ENCODE results near the gene TRIM2. TPM values are rescaled to one million over a fixed set of nuclear protein-coding genes. Genes with fewer than 3 reads are reported as not detected.

TRIM2 gene
- total RNA-seq, 1 experiment from 2014 or later = 87.0 TPM

DNA sequence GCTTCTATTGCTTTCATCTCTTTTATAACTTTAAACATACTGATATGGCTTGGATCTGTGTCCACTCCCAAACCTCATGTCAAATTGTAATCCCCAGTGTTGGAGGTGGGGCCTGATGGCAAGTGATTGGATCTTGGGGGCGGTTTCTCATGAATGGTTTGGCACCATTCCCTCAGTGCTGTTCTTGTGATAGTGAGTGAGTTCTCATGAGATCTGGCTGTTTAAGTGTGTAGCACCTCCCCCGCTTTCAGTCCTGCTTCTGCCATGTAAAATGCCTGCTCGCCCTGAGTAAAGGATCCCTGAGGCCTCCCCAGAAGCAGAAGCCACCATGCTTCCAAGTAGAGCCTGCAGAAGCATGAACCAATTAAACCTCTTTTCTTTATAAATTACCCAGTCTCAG is 157.9 kb downstream of the TRIM2 start:
- BruUV-seq (replicated peaks) = no TSS peak
- no peaks in the 10 kb centered on the region for H3K9me2 ChIP-seq (ENCODE audit: insufficient read depth)
- H3K4me2 ChIP-seq = no peak overlapping the region
- intact Hi-C loops (cut with micrococcal nuclease; ENCODE audit: unreplicated experiment) = no loop called here
- H3K4me3 ChIP-seq = no peak overlapping the region
- ChIA-PET CTCF (no interaction called here), POLR2A (ENCODE audit: unreplicated experiment) (interaction anchor here (0.6 kb wide), 1 partner anchor 238 kb away, joined by 4 read pairs; no protein-coding TSS in a partner anchor)
- no peaks in the 10 kb centered on the region for H4K20me1 ChIP-seq (ENCODE audit: insufficient read depth)
- H3K27me3 ChIP-seq (ENCODE audit: insufficient read depth, low read depth) = no peaks in the 10 kb centered on the region
- H3K9me3 ChIP-seq (ENCODE audit: insufficient read depth, low read depth) = no peaks in the 10 kb centered on the region
- no peaks in the 10 kb centered on the region for H3K36me3 ChIP-seq (ENCODE audit: low read depth)
- H3F3A ChIP-seq (ENCODE audit: insufficient read depth, low read depth) = no peaks in the 10 kb centered on the region
- H2AFZ ChIP-seq = no peak overlapping the region
- no peak for TF ChIP-seq EZH2 (IDR thresholded peaks at IDR 0.05; ENCODE audit: low read depth)
- TF ChIP-seq, protein P1, sequence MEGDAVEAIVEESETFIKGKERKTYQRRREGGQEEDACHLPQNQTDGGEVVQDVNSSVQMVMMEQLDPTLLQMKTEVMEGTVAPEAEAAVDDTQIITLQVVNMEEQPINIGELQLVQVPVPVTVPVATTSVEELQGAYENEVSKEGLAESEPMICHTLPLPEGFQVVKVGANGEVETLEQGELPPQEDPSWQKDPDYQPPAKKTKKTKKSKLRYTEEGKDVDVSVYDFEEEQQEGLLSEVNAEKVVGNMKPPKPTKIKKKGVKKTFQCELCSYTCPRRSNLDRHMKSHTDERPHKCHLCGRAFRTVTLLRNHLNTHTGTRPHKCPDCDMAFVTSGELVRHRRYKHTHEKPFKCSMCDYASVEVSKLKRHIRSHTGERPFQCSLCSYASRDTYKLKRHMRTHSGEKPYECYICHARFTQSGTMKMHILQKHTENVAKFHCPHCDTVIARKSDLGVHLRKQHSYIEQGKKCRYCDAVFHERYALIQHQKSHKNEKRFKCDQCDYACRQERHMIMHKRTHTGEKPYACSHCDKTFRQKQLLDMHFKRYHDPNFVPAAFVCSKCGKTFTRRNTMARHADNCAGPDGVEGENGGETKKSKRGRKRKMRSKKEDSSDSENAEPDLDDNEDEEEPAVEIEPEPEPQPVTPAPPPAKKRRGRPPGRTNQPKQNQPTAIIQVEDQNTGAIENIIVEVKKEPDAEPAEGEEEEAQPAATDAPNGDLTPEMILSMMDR (conservative IDR thresholded peaks at IDR 0.05) = no peak
- DNase-seq = no peak
- no peak overlapping the region for H3K27ac ChIP-seq
- H3K79me2 ChIP-seq (ENCODE audit: low read depth) = no peaks in the 10 kb centered on the region
- no peaks in the 10 kb centered on the region for H3K4me1 ChIP-seq (replicated peaks; ENCODE audit: insufficient read depth)

GRCh38 chr4:153364061-153364460 is 159.8 kb downstream of the TRIM2 start:
- no peaks in the 10 kb centered on the region for H3F3A ChIP-seq (ENCODE audit: insufficient read depth, low read depth)
- no peak overlapping the region for H3K4me3 ChIP-seq
- H3K9me3 ChIP-seq (ENCODE audit: insufficient read depth, low read depth) = no peaks in the 10 kb centered on the region
- DNase-seq = no peak
- H3K79me2 ChIP-seq (ENCODE audit: low read depth) = no peaks in the 10 kb centered on the region
- CTCF ChIA-PET = interaction anchor here (0.6 kb wide), 1 partner anchor 209 kb away, joined by 3 read pairs; no protein-coding TSS in a partner anchor
- intact Hi-C loops (cut with micrococcal nuclease; ENCODE audit: unreplicated experiment) = no loop called here
- H3K9me2 ChIP-seq (ENCODE audit: insufficient read depth) = no peaks in the 10 kb centered on the region
- H3K27ac ChIP-seq = no peak overlapping the region
- no peak overlapping the region for H3K4me2 ChIP-seq
- no peak overlapping the region for H2AFZ ChIP-seq
- TF ChIP-seq, protein P1 (conservative IDR thresholded peaks at IDR 0.05) = no peak
- TF ChIP-seq EZH2 (IDR thresholded peaks at IDR 0.05; ENCODE audit: low read depth) = no peak
- POLR2A ChIA-PET (ENCODE audit: unreplicated experiment) = no interaction called here
- H3K36me3 ChIP-seq (ENCODE audit: low read depth) = no peaks in the 10 kb centered on the region
- H3K27me3 ChIP-seq (ENCODE audit: insufficient read depth, low read depth) = no peaks in the 10 kb centered on the region
- H3K4me1 ChIP-seq (replicated peaks; ENCODE audit: insufficient read depth) = no peaks in the 10 kb centered on the region
- H4K20me1 ChIP-seq (ENCODE audit: insufficient read depth) = no peaks in the 10 kb centered on the region
- BruUV-seq (replicated peaks) = no TSS peak

- Histone ChIP-seq H3K4me3 (no peak overlapping the region), H3K27me3 (ENCODE audit: insufficient read depth, low read depth) (no peaks in the 10 kb centered on the region), H3K27ac (no peak overlapping the region), H3K79me2 (ENCODE audit: low read depth) (no peaks in the 10 kb centered on the region), H3K4me2 (no peak overlapping the region), H3K9me2 (ENCODE audit: insufficient read depth) (no peaks in the 10 kb centered on the region), H3K4me1 (replicated peaks; ENCODE audit: insufficient read depth) (no peaks in the 10 kb centered on the region), H4K20me1 (ENCODE audit: insufficient read depth) (no peaks in the 10 kb centered on the region), H3K9me3 (ENCODE audit: insufficient read depth, low read depth) (no peaks in the 10 kb centered on the region), H3F3A (ENCODE audit: insufficient read depth, low read depth) (no peaks in the 10 kb centered on the region), H3K36me3 (ENCODE audit: low read depth) (no peaks in the 10 kb centered on the region), H2AFZ (no peak overlapping the region)
- ChIA-PET POLR2A (ENCODE audit: unreplicated experiment) (interaction anchor here (0.6 kb wide), 1 partner anchor 68 kb away, joined by 6 read pairs; no protein-coding TSS in a partner anchor), CTCF (no interaction called here)
- TF ChIP-seq EZH2 (IDR thresholded peaks at IDR 0.05; ENCODE audit: low read depth) = no peak
- TF ChIP-seq, protein P1 (conservative IDR thresholded peaks at IDR 0.05) = no peak
- no peak for DNase-seq
- BruUV-seq (replicated peaks) = no TSS peak
- intact Hi-C loops (cut with micrococcal nuclease; ENCODE audit: unreplicated experiment) = no loop called here
Measured at GRCh38 chr4:153365003-153365402, 160.8 kb downstream of the TRIM2 start.

All from PC-9 (cell line).